GM18861 (cell line): ENCODE results near the gene TTC39B.

Experiments used
- ATAC-seq: cut with Tn5 transposase; IDR thresholded peaks from one replicate; pipeline ENCODE4 v1.9.1; 2021; ENCODE audit not compliant: unreplicated experiment

Gene TTC39B

GRCh38 chr9:15138357-15138686 is 168.7 kb downstream of the TTC39B start:
- no peak for ATAC-seq

- no peak for ATAC-seq
Observed at GRCh38 chr9:15137658-15138356, 169.2 kb downstream of the TTC39B start.

DNA sequence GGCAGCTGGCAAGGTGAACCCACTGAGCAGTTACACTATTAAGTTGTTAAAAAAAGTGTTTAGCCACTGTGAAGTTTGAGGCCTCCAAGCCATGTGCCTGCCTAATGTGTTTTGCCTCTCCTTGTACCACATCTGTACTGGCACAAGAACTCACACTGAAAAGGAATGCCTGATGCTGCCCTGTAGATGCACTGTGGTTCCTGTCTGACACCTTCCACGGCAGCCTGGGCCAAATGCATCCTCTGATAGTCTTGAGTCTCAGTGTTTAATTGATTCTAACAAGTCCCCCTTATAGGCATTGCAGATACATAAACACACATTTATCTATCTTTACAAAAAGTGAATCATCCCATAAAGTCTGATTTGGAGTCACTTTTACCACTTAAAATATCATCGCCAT is 169.9 kb downstream of the TTC39B start:
- ATAC-seq, result no peak

- ATAC-seq, result no peak
Observed at GRCh38 chr9:15136646-15137045, 170.4 kb downstream of the TTC39B start.

DNA sequence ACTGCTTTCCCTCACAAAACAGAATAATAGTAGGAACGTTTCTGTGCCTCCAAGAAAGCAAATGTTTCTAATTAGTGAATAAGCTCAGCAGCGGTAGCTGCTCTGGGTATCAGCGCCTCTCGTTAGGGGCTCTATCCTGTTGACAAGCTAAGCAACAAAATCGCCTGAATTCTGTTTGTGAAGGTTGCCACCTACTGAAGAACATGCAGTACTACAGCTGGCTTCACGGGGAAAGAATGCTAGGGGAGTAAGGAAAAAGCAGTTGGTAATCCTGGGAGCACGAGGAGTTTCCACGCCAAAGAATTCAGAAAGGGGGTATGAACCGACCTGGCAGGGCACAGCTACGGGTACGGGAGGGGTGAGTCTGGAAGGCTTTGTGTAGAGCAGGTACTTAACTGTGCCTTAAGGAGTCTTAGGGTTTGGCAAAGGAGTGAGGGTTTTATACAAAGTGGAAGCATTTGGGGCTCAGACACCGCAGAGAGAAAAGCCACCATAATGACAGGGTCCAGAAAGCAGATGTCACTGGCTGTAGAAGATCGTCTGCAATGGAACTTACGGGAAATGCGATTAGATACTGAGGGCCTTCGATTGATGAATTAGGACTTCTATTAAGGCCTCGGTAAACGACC is 171.7 kb downstream of the TTC39B start:
- ATAC-seq, result peak; percentile 79

DNA sequence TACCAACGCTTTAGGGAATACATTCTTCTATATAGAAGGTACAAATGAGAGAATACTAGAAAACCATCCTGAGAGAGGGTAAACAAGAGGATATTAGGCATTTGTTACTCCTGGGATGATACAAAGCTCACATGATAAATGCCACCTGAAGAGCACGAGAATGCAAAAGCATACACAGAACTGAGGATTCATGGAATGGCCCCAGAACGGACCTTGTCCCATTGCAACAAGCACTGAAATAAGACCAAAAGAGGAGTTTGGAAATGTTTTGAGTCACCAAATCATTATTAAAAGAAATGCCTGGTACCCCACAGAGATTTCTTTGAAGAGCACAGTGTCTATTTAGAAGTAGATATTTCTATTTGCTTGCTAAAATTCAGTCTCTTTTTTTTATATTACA is 173.5 kb downstream of the TTC39B start:
- ATAC-seq, result no peak

DNA sequence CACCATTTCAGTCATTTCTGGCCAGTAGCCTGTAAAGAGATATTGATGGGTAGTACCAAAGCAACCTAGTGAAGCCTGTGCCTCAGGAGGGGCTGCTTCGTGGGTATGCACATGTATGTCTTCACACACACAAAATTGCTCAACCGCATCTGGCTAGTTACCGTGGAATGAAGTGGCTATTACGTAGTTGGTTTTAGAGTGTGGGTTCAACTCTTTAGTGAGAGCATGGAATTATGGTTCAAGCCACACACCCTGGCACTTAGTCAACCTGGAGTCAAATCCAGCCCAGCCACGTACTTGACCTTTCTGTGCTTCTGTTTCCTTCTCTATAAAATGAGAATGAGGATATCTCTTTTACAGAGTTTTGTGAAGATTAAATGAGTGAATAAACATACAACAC is 174.9 kb downstream of the TTC39B start:
- no peak for ATAC-seq

DNA sequence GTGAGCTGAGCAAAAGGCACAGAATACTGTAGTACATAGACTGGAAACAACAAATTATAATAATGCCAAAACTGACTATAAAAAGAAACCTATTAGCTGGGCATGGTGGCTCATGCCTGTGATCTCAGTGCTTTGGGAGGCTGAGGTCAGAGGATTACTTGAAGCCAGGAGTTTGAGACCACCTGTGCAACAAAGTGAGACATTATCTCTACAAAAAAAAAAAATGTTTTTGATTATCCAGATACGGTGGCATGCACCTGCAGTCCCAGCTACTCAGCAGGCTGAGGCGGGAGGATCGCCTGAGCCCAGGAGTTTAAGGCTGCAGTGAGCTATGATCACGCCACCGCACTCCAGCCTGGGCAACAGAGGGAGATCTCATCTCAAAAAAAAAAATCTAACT is 175.9 kb downstream of the TTC39B start:
- ATAC-seq, result no peak

DNA sequence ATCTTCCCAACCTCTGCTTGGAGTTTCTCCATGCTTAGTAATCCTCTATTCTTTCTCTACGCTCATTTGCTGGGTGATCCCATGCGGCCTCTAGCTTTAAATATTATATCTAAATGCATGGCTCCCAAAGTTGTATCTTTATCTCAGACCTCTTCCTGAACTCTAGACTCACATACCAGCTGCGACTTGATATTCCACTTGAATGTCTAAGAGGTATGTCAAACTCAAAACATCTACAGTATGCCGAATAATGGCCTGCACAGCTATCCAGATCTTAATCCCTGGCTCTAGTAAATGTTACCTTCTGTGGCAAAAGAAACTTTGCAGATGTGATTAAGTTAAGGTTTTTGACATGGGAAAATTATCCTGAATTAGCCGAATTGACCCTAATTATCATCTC is 179.2 kb downstream of the TTC39B start:
- ATAC-seq, result no peak

GRCh38 chr9:15121630-15122029 is 185.4 kb downstream of the TTC39B start:
- no peak for ATAC-seq

DNA sequence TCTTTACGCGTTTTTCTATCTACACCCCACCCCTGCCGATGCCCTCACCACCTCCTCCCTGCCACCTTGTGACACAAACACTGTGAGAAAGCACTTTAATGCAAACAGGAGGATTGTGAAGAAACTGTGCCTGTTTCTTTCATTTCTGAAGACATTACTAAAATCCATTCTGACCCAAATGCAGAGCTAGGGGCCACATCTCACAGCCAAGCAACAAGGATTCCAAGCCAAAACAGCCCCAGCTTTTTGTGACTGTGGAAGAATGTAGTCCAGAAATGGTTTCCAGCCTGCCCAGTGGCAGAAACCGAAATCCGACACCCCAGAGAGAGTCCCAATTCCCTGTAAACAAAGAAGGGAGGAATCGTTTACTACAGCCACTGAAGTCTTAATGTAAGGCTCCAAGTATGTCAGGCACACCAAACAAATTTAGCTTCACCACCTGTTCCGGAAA is 190.9 kb downstream of the TTC39B start:
- no peak for ATAC-seq

DNA sequence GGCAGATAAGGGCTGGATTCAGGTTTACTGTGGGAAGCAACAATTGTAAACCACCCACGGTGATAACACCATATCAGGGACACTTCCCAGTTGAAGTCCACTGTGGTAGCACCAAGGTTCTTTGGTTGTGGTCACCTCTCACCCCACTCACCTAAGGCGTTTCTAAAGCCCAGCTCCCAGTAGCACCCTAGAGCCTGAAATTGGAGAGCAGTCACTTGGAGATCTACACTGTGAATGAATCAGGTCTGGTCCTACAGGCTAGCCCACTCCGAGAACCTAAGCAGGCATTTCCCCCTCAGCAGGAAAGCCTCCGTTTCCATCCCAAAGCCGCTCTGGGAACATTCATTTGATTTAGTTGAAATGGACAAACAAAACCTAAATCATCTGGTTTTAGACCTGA is 191.3 kb downstream of the TTC39B start:
- no peak for ATAC-seq

- ATAC-seq, result no peak
Observed at GRCh38 chr9:15115041-15115440, 192.0 kb downstream of the TTC39B start.
